HCT116 (cell line): ENCODE results near the gene DICER1. TPM values are rescaled to one million over a fixed set of nuclear protein-coding genes. Genes with fewer than 3 reads are reported as not detected.

Source experiments
- ATAC-seq: fragments of 200-7000 bp; cut with Tn5 transposase; 2 replicates; pipeline ENCODE4 v1.9.1; 2020; ENCODE audit warnings: mild to moderate bottlenecking, moderate library complexity
- BruUV-seq: library from RNA; stranded (reverse); fragments of 400-500 nt; replicated peaks from 2 replicates; lab custom pipeline; 2021; lab: Mats Ljungman, UMichigan
- CTCF ChIA-PET: fragments of 300-600 bp; sonication (Branson Sonifier 250); formaldehyde crosslinking; loops from one replicate; lab custom pipeline; 2021; ENCODE audit warnings: antibody characterized with exemption; lab: Charles Lee
- POLR2A ChIA-PET: fragments of 300-600, 350-600 bp; sonication (Branson Sonifier 250); formaldehyde crosslinking; loops from one replicate; lab custom pipeline; 2021; ENCODE audit warnings: antibody characterized with exemption; lab: Charles Lee
- RAD21 ChIA-PET, 2 experiments: fragments of 300-600 bp; sonication (Branson Sonifier 250); formaldehyde crosslinking; loops; one replicate each; lab custom pipeline; 2023; ENCODE audit warnings: low total read pairs in 2 of 2; ENCODE audit not compliant: uncharacterized antibody in 2 of 2, unreplicated experiment in 2 of 2, low non-redundant PET in 1 of 2; lab: Charles Lee
- DNase-seq: peaks from one replicate; pipeline ENCODE4 v3.0.0-alpha.2; 2010; ENCODE audit warnings: low read depth, low spot score
- H2AFZ ChIP-seq: fragments of 200-600 bp; shearing (Covaris generic), sonication (generic); 2 replicates; pipeline ENCODE4 v1.6.1; 2017; ENCODE audit warnings: low read depth, mixed run types, mixed read lengths, antibody characterized with exemption, low read length; ENCODE audit not compliant: poor library complexity, severe bottlenecking
- H3K27ac ChIP-seq: 2 replicates; pipeline ENCODE4 v1.5.1; 2012; ENCODE audit warnings: low read depth, low read length
- H3K27me3 ChIP-seq: fragments of 200-600 bp; sonication (generic); 2 replicates; pipeline ENCODE4 v1.6.1; 2016; ENCODE audit warnings: mixed run types, low read length, mixed read lengths; ENCODE audit not compliant: insufficient read depth
- H3K36me3 ChIP-seq, 2 experiments: fragments of 200-500 bp in 1 of 2; fragments of 200-600 bp in 1 of 2; sonication (Bioruptor generic) in 1 of 2; sonication (generic) in 1 of 2; 2 replicates each; pipeline versions ENCODE4 v1.5.1 to v1.6.1; 2014 to 2016; ENCODE audit warnings: low read length in 2 of 2, inconsistent platforms in 1 of 2, mixed read lengths in 1 of 2, mixed run types in 1 of 2; ENCODE audit not compliant: insufficient read depth in 2 of 2, control insufficient read depth in 1 of 2
- H3K4me1 ChIP-seq, 2 experiments: fragments of 200-600 bp in 1 of 2; sonication (generic) in 1 of 2; 2 replicates each; pipeline versions ENCODE4 v1.5.1 to v1.6.1; 2012 to 2017; ENCODE audit warnings: low read length in 2 of 2, inconsistent platforms in 1 of 2, mild to moderate bottlenecking in 1 of 2, mixed read lengths in 1 of 2, mixed run types in 1 of 2, moderate library complexity in 1 of 2; ENCODE audit not compliant: insufficient read depth in 2 of 2, control insufficient read depth in 1 of 2
- H3K4me2 ChIP-seq: fragments of 200-600 bp; sonication (generic); 2 replicates; pipeline ENCODE4 v1.6.1; 2017; ENCODE audit warnings: mixed run types, low read length, mixed read lengths
- H3K4me3 ChIP-seq, 2 experiments: fragments of 200-600 bp in 1 of 2; sonication (generic) in 1 of 2; replicated peaks in 1 of 2; 2 replicates each; pipeline ENCODE4 v1.5.1; 2011 to 2016; ENCODE audit warnings: low read length in 2 of 2, control low read depth in 1 of 2, low read depth in 1 of 2, mild to moderate bottlenecking in 1 of 2, mixed read lengths in 1 of 2, mixed run types in 1 of 2
- H3K79me2 ChIP-seq: fragments of 200-600 bp; sonication (generic); 2 replicates; pipeline ENCODE4 v1.6.1; 2017; ENCODE audit warnings: mild to moderate bottlenecking, mixed run types, low read length, moderate library complexity, mixed read lengths; ENCODE audit not compliant: insufficient read depth
- H3K9ac ChIP-seq: fragments of 200-600 bp; sonication (generic); 2 replicates; pipeline ENCODE4 v1.6.1; 2016; ENCODE audit warnings: low read length, mixed read lengths
- H3K9me2 ChIP-seq: fragments of 200-600 bp; sonication (generic), shearing (Covaris generic); 2 replicates; pipeline ENCODE4 v1.6.1; 2017; ENCODE audit warnings: mixed run types, mild to moderate bottlenecking, moderate library complexity; ENCODE audit not compliant: insufficient read depth
- H3K9me3 ChIP-seq, 2 experiments: fragments of 200-500 bp in 1 of 2; fragments of 200-600 bp in 1 of 2; sonication (Bioruptor generic) in 1 of 2; sonication (generic) in 1 of 2; 2 replicates each; pipeline ENCODE4 v1.6.1; 2014 to 2017; ENCODE audit warnings: low read length in 2 of 2, mixed read lengths in 2 of 2, inconsistent platforms in 1 of 2, low read depth in 1 of 2, mild to moderate bottlenecking in 1 of 2, mixed run types in 1 of 2, moderate library complexity in 1 of 2; ENCODE audit not compliant: control insufficient read depth in 1 of 2, insufficient read depth in 1 of 2
- H4K20me1 ChIP-seq: fragments of 200-600 bp; sonication (generic), shearing (Covaris generic); 2 replicates; pipeline ENCODE4 v1.6.1; 2017; ENCODE audit warnings: mixed run types, mild to moderate bottlenecking, moderate library complexity; ENCODE audit not compliant: insufficient read depth
- ATF3 ChIP-seq: IDR thresholded peaks from 2 replicates; pipeline ENCODE4 v1.6.1; 2012
- JUND ChIP-seq: IDR thresholded peaks from 2 replicates; pipeline ENCODE4 v1.6.1; 2012
- MAX ChIP-seq: IDR thresholded peaks from 2 replicates; pipeline ENCODE4 v1.6.1; 2012
- POLR2A ChIP-seq: IDR thresholded peaks from 2 replicates; pipeline ENCODE4 v1.7.0; 2011; ENCODE audit warnings: borderline replicate concordance; ENCODE audit not compliant: insufficient read depth, insufficient read length; ENCODE audit errors: extremely low read depth
- RAD21 ChIP-seq: IDR thresholded peaks from 2 replicates; pipeline ENCODE4 v1.6.1; 2012; ENCODE audit warnings: low read depth, mild to moderate bottlenecking
- SIN3A ChIP-seq: IDR thresholded peaks from 2 replicates; pipeline ENCODE4 v1.6.1; 2012; ENCODE audit warnings: low read depth
- SRF ChIP-seq: IDR thresholded peaks from 2 replicates; pipeline ENCODE4 v1.6.1; 2012; ENCODE audit warnings: low read depth
- TCF7L2 ChIP-seq: IDR thresholded peaks from 2 replicates; pipeline ENCODE4 v1.7.0; 2011; ENCODE audit warnings: borderline replicate concordance, inconsistent platforms; ENCODE audit not compliant: insufficient read depth, insufficient read length; ENCODE audit errors: extremely low read depth
- ZFX ChIP-seq: fragments of 450-650 bp; IDR thresholded peaks from 2 replicates; pipeline ENCODE4 v1.6.1; 2017
- intact Hi-C: fragments of 100-400 bp; cut with micrococcal nuclease; formaldehyde crosslinking; loops from 2 replicates; pipeline ENCODE4 v1.10.0; 2022
- total RNA-seq: library from RNA; stranded (reverse); gene quantifications from one replicate; pipeline ENCODE4 v1.2.1, GENCODE V29; 2021; ENCODE audit not compliant: unreplicated experiment

DICER1 gene
- total RNA-seq, 1 experiment from 2014 or later, result 38.6 TPM

DNA sequence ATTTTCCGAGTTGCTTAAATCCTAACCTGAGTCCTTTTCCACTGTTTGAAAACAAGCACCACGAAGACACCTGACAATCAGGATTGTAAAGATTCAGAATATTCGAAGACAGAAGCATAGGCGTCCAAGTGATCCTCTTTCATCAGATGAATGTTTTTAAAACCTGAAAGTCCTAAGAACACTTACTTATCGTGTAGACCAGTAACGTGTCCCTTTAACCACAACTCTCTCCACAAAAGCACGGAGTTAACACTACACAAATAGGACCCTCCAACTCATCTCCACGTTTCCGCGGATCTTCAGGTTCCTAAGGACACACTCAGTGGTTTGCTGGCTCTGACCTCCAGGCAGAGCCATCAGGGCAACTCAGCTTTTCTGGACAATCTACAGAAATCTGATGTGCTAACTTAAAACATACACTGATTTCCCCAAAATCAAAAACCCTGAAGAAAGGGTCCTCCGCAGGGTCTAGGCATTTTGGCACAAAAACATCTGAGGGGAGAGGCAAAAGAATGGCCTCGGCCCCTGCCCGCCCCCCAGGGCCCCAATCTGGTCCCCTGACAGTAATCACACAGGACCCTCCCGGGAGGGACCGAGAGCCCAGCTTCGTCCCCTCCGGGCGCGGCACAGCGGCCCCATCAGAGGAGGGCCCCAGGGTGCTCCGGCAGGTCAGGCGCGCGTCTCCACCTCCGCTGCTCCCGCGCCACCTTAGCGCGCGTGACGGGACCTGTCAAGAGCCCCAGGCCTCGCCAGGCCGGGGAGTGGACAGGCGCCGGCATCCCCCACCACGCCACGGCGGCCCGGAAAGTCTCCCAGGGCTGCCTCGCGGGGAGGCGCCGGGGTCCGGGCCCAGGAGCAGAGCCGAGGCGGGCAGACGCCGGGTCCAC lies 925 bp downstream of the DICER1 start (continued):
- TF ChIP-seq TCF7L2 (no peak), RAD21 (no peak)

GRCh38 chr14:95155045-95155444 lies 2.3 kb downstream of the DICER1 start:
- Histone ChIP-seq H3K9me2 (no peaks in the 10 kb centered on the region), H3K9ac (no peak overlapping the region), H3K9me3 (no peaks in the 10 kb centered on the region), H3K79me2 (peaks cover 68% of the 10 kb centered on the region), H3K27me3 (no peaks in the 10 kb centered on the region), H3K27ac (no peak overlapping the region), H3K4me2 (peak overlapping the region; percentile 88; the same call in 1 of the 2 replicates), H3K4me3 (no peak overlapping the region), H3K36me3 (no peaks in the 10 kb centered on the region), H4K20me1 (peaks cover 4% of the 10 kb centered on the region; the same call in 1 of the 2 replicates), H3K4me1 (peaks cover 10 to 21% of the 10 kb centered on the region in 2 experiments; a peak in 3 of 4 replicates), H2AFZ (no peak overlapping the region)
- ChIA-PET CTCF (no interaction called here), POLR2A (no interaction called here), RAD21 (no interaction called here)
- TF ChIP-seq SIN3A (no peak), ATF3 (no peak), JUND (no peak), MAX (no peak), SRF (no peak), ZFX (no peak), POLR2A (no peak)
- ATAC-seq (no peak), DNase-seq (no peak)
- no TSS peak for BruUV-seq
- intact Hi-C loops, result loop anchor here (10.0 kb wide), 1 partner anchor 380 kb away; the partner anchor contains the start of gene GLRX5
